H1 (cell line): Measurements from ENCODE around the gene ZNF823. TPM values are rescaled to one million over a fixed set of nuclear protein-coding genes. Genes with fewer than 3 reads are reported as not detected.

Experiments
- ASH2L ChIP-seq: fragments of 200-600, 300-600 bp; sonication (generic); IDR thresholded peaks from one replicate; pipeline ENCODE4 v1.7.1; 2017; ENCODE audit warnings: low read length
- ATF2 ChIP-seq: IDR thresholded peaks from 2 replicates; pipeline ENCODE4 v1.6.1; 2012; ENCODE audit warnings: low read length, inconsistent platforms
- BACH1 ChIP-seq: IDR thresholded peaks from 2 replicates; pipeline ENCODE4 v1.6.1; 2012; ENCODE audit warnings: low read length, improper control_type of control experiment
- BCL11A ChIP-seq, 2 experiments: IDR thresholded peaks; one replicate each; pipeline ENCODE4 v1.6.1; 2011; ENCODE audit warnings: low read depth in 2 of 2, low read length in 2 of 2, mild to moderate bottlenecking in 2 of 2
- CBX5 ChIP-seq: fragments of 300-800, 300-1000 bp; sonication (generic); IDR thresholded peaks from 2 replicates; pipeline ENCODE4 v1.7.1; 2016; ENCODE audit warnings: antibody characterized with exemption, low read length, low read depth
- CEBPB ChIP-seq: IDR thresholded peaks from 2 replicates; pipeline ENCODE4 v1.6.1; 2012; ENCODE audit warnings: low read depth, low read length
- CREB1 ChIP-seq: IDR thresholded peaks from 2 replicates; pipeline ENCODE4 v1.6.1; 2012; ENCODE audit warnings: inconsistent platforms
- E2F6 ChIP-seq: IDR thresholded peaks from 2 replicates; pipeline ENCODE4 v1.6.1; 2012; ENCODE audit warnings: inconsistent platforms
- FOSL1 ChIP-seq: IDR thresholded peaks from 2 replicates; pipeline ENCODE4 v1.6.1; 2011; ENCODE audit warnings: mild to moderate bottlenecking, low read depth, low read length, moderate library complexity; ENCODE audit not compliant: insufficient read depth
- GABPA ChIP-seq: IDR thresholded peaks from 2 replicates; pipeline ENCODE4 v1.6.1; 2011; ENCODE audit warnings: mild to moderate bottlenecking, low read length, moderate library complexity, borderline replicate concordance; ENCODE audit not compliant: insufficient read depth
- GTF2F1 ChIP-seq: IDR thresholded peaks from 2 replicates; pipeline ENCODE4 v1.6.1; 2012; ENCODE audit warnings: low read depth, low read length, improper control_type of control experiment, borderline replicate concordance
- KDM4A ChIP-seq: IDR thresholded peaks from one replicate; pipeline ENCODE4 v1.7.1; 2012; ENCODE audit warnings: low read depth, mild to moderate bottlenecking, moderate library complexity, low read length, inconsistent platforms; ENCODE audit not compliant: severe bottlenecking
- NRF1 ChIP-seq: IDR thresholded peaks from 2 replicates; pipeline ENCODE4 v1.6.1; 2011; ENCODE audit warnings: mild to moderate bottlenecking, low read depth, low read length, improper control_type of control experiment
- PHF8 ChIP-seq: fragments of 200-600 bp; sonication (generic); conservative IDR thresholded peaks from 2 replicates; pipeline ENCODE4 v1.7.1; 2012; ENCODE audit warnings: low read depth, mild to moderate bottlenecking, inconsistent platforms, low read length, moderate library complexity
- POLR2AphosphoS5 ChIP-seq: IDR thresholded peaks from 2 replicates; pipeline ENCODE4 v1.6.1; 2011; ENCODE audit warnings: low read depth, low read length
- RAD21 ChIP-seq, 2 experiments: IDR thresholded peaks in 1 of 2; conservative IDR thresholded peaks in 1 of 2; 2 replicates each; pipeline ENCODE4 v1.6.1; 2011; ENCODE audit warnings: low read depth in 2 of 2, low read length in 2 of 2, improper control_type of control experiment in 1 of 2, inconsistent platforms in 1 of 2, mild to moderate bottlenecking in 1 of 2, moderate library complexity in 1 of 2
- SIRT6 ChIP-seq: IDR thresholded peaks from one replicate; pipeline ENCODE4 v1.7.1; 2012; ENCODE audit warnings: low read length, inconsistent platforms
- SP1 ChIP-seq: IDR thresholded peaks from 2 replicates; pipeline ENCODE4 v1.6.1; 2011; ENCODE audit warnings: low read depth, low read length
- SRF ChIP-seq: IDR thresholded peaks from 2 replicates; pipeline ENCODE4 v1.6.1; 2011; ENCODE audit warnings: mild to moderate bottlenecking, low read depth, low read length, moderate library complexity
- TAF1 ChIP-seq: IDR thresholded peaks from 2 replicates; pipeline ENCODE4 v1.6.1; 2011; ENCODE audit warnings: mild to moderate bottlenecking, low read depth, low read length
- TAF7 ChIP-seq: optimal IDR thresholded peaks from 2 replicates; pipeline ENCODE3; 2011; ENCODE audit warnings: low read depth, mild to moderate bottlenecking, inconsistent platforms, low read length, moderate library complexity, borderline replicate concordance
- TEAD4 ChIP-seq: IDR thresholded peaks from 2 replicates; pipeline ENCODE4 v1.6.1; 2012; ENCODE audit warnings: low read depth, low read length, inconsistent platforms, mixed read lengths
- polyA plus RNA-seq, 7 experiments: library from polyadenylated mRNA; depleted of rRNA in 3 of 7; stranded (reverse) in 5 of 7; unstranded in 2 of 7; fragments of >200 nt in 5 of 7; fragments of 200-250 nt in 2 of 7; gene quantifications; 1 replicate in 5 of 7; 2 replicates in 1 of 7; 4 replicates in 1 of 7; pipeline versions ENCODE4 v1.2.1 to v1.2.3, GENCODE V29; 2011 to 2013; ENCODE audit warnings: missing spikeins in 2 of 7, mixed read lengths in 2 of 7
- total RNA-seq: library from RNA; stranded (reverse); fragmentation: NEBNext Ultra II Directional; extraction: Animal tissue kit (Norgen Biotek cat#: 25700); gene quantifications from 2 replicates; pipeline ENCODE4 v1.2.1, GENCODE V29; 2021

ZNF823 gene
- total and polyA plus RNA-seq, 2 of the 8 experiments (the other 6 are each of a cell fraction or from before 2014, with no cell fraction given) = 0.73 to 2.4 TPM

- TF ChIP-seq TEAD4 (no peak), POLR2AphosphoS5 (no peak), ASH2L (peak; percentile 24), GTF2F1 (no peak), TAF1 (peak; percentile 75), ATF2 (no peak), PHF8 (peak; percentile 67), SRF (no peak), SP1 (peak; percentile 89), TAF7 (peak; percentile 49), CEBPB (no peak), GABPA (no peak), CBX5 (no peak), SIRT6 (no peak), FOSL1 (no peak), E2F6 (peak; percentile 85), NRF1 (no peak), CREB1 (no peak), BCL11A (IDR thresholded peaks at IDR 0.05; ENCODE audit: low read depth in 2 of 2, low read length in 2 of 2) (no peak), KDM4A (peak; percentile 97), RAD21 (IDR thresholded peaks at IDR 0.05 in 1 of 2, conservative IDR thresholded peaks at IDR 0.05 in 1 of 2; ENCODE audit: low read depth in 2 of 2, low read length in 2 of 2) (no peak), BACH1 (0 out of 2 replicates have a peak, but pooled peaks have one; percentile 13)
These were observed 28.1 kb upstream of the ZNF823 start, which contains the start of gene ZNF441 (continued) for GRCh38 chr19:11766597-11767591.
